Endothelial cell of umbilical vein (primary cell): Measurements from ENCODE around the gene MMUT. TPM values are rescaled to one million over a fixed set of nuclear protein-coding genes. Genes with fewer than 3 reads are reported as not detected.

Experiments used
- BruUV-seq: library from RNA; stranded (reverse); fragments of 400-500 nt; replicated peaks from 2 replicates; lab custom pipeline; 2021; lab: Mats Ljungman, UMichigan
- CTCF ChIA-PET: fragments of 300-600, 350-600 bp; sonication (Branson Sonifier 250); formaldehyde crosslinking; loops from one replicate; lab custom pipeline; 2021; ENCODE audit warnings: antibody characterized with exemption, inconsistent platforms; lab: Charles Lee
- POLR2A ChIA-PET: fragments of 300-600, 350-600 bp; sonication (Branson Sonifier 250); formaldehyde crosslinking; loops from one replicate; lab custom pipeline; 2021; ENCODE audit warnings: antibody characterized with exemption, inconsistent platforms; lab: Charles Lee
- DNase-seq: peaks from one replicate; pipeline ENCODE4 v3.0.0-alpha.2; 2011; ENCODE audit warnings: low read depth, low spot score
- FAIRE-seq: peaks from 2 replicates; lab custom pipeline; 2011; peaks lifted over from hg19 to GRCh38; lab: Jason Lieb, UNC
- H2AFZ ChIP-seq: 2 replicates; pipeline ENCODE4 v1.6.0; 2012; ENCODE audit warnings: low read depth, low read length, control low read depth, inconsistent platforms
- H3K27ac ChIP-seq: 2 replicates; pipeline ENCODE4 v1.5.1; 2011; ENCODE audit warnings: low read depth, mild to moderate bottlenecking, control low read depth, low read length, moderate library complexity; ENCODE audit not compliant: insufficient read depth
- H3K27me3 ChIP-seq, 2 experiments: 2 replicates each; pipeline versions ENCODE4 v1.6.0 to v1.6.1; 2011; ENCODE audit warnings: low read length in 2 of 2, mixed read lengths in 1 of 2; ENCODE audit not compliant: control insufficient read depth in 2 of 2, insufficient read depth in 2 of 2
- H3K36me3 ChIP-seq, 2 experiments: 2 replicates in 1 of 2; 3 replicates in 1 of 2; pipeline ENCODE4 v1.5.1; 2011; ENCODE audit warnings: low read length in 2 of 2, mild to moderate bottlenecking in 1 of 2, moderate library complexity in 1 of 2; ENCODE audit not compliant: control insufficient read depth in 2 of 2, insufficient read depth in 2 of 2; ENCODE audit errors: extremely low read depth in 1 of 2
- H3K4me1 ChIP-seq: 3 replicates; pipeline ENCODE4 v1.5.1; 2011; ENCODE audit warnings: mild to moderate bottlenecking, low read length; ENCODE audit not compliant: control insufficient read depth, insufficient read depth; ENCODE audit errors: extremely low read depth
- H3K4me2 ChIP-seq: 2 replicates; pipeline ENCODE4 v1.6.1; 2011; ENCODE audit warnings: low read length, control low read depth, mixed read lengths; ENCODE audit not compliant: insufficient read depth
- H3K4me3 ChIP-seq, 3 experiments: fragments of 200-600 bp in 1 of 3; sonication (generic), shearing (Covaris generic) in 1 of 3; replicated peaks in 1 of 3; 2 replicates each; pipeline ENCODE4 v1.5.1; 2011 to 2016; ENCODE audit warnings: control low read depth in 3 of 3, low read length in 3 of 3, mild to moderate bottlenecking in 2 of 3, inconsistent platforms in 1 of 3, low read depth in 1 of 3, moderate library complexity in 1 of 3; ENCODE audit not compliant: insufficient read depth in 1 of 3
- H3K79me2 ChIP-seq: 2 replicates; pipeline ENCODE4 v1.6.0; 2012; ENCODE audit warnings: low read length, inconsistent platforms; ENCODE audit not compliant: control insufficient read depth, insufficient read depth
- H3K9ac ChIP-seq: replicated peaks from 2 replicates; pipeline ENCODE3; 2011; ENCODE audit warnings: low read length, control low read depth; ENCODE audit not compliant: insufficient read depth; ENCODE audit errors: extremely low read depth
- H3K9me1 ChIP-seq: replicated peaks from 3 replicates; pipeline ENCODE4 v1.6.0; 2011; ENCODE audit warnings: mild to moderate bottlenecking, low read length; ENCODE audit not compliant: control insufficient read depth, insufficient read depth; ENCODE audit errors: extremely low read depth
- H3K9me3 ChIP-seq: replicated peaks from 2 replicates; pipeline ENCODE4 v1.5.1; 2012; ENCODE audit warnings: low read length, inconsistent platforms; ENCODE audit not compliant: control insufficient read depth, insufficient read depth
- H4K20me1 ChIP-seq: replicated peaks from 2 replicates; pipeline ENCODE3; 2011; ENCODE audit warnings: mild to moderate bottlenecking, low read length; ENCODE audit not compliant: control insufficient read depth, insufficient read depth; ENCODE audit errors: extremely low read depth
- EZH2 ChIP-seq: IDR thresholded peaks from 2 replicates; pipeline ENCODE4 v1.6.1; 2012; ENCODE audit warnings: borderline replicate concordance, low read depth, mild to moderate bottlenecking, moderate library complexity, low read length, inconsistent platforms; ENCODE audit not compliant: severe bottlenecking
- FOS ChIP-seq: IDR thresholded peaks from 2 replicates; pipeline ENCODE4 v1.6.1; 2011; ENCODE audit warnings: mild to moderate bottlenecking, low read length, moderate library complexity, borderline replicate concordance; ENCODE audit not compliant: insufficient read depth
- GATA2 ChIP-seq: IDR thresholded peaks from 2 replicates; pipeline ENCODE4 v1.7.0; 2011; ENCODE audit warnings: low read depth, mild to moderate bottlenecking, moderate library complexity, mixed read lengths, low read length; ENCODE audit not compliant: insufficient read length, insufficient read depth
- JUN ChIP-seq: IDR thresholded peaks from 2 replicates; pipeline ENCODE4 v1.6.1; 2011; ENCODE audit warnings: borderline replicate concordance, low read depth; ENCODE audit not compliant: insufficient read length, insufficient read depth
- MYC ChIP-seq: IDR thresholded peaks from one replicate; pipeline ENCODE4 v1.6.1; 2011; ENCODE audit warnings: mild to moderate bottlenecking, low read depth, low read length
- POLR2A ChIP-seq: IDR thresholded peaks from 2 replicates; pipeline ENCODE4 v1.6.1; 2012; ENCODE audit warnings: low read depth, mild to moderate bottlenecking, control low read depth, low read length
- POLR2AphosphoS5 ChIP-seq: IDR thresholded peaks from 2 replicates; pipeline ENCODE4 v1.6.1; 2012; ENCODE audit warnings: low read depth, mild to moderate bottlenecking, control low read depth, low read length, moderate library complexity; ENCODE audit not compliant: insufficient read depth
- dilution Hi-C: fragments of 300-500 bp; cut with MboI; formaldehyde crosslinking; loops from one replicate; pipeline ENCODE4 v1.15.0; 2019; ENCODE audit warnings: low sequenced_read_pairs; ENCODE audit not compliant: extremely low pct_ligation_motif_present
- intact Hi-C: fragments of 100-400 bp; cut with micrococcal nuclease; formaldehyde crosslinking; loops from one replicate; pipeline ENCODE4 v1.10.0; 2022
- polyA plus RNA-seq, 4 experiments: library from polyadenylated mRNA; depleted of rRNA in 3 of 4; stranded (reverse) in 3 of 4; unstranded in 1 of 4; fragments of >200 nt; gene quantifications; 2 replicates each; pipeline versions ENCODE4 v1.2.1 to v1.2.3, GENCODE V29; 2011 to 2012; ENCODE audit warnings: missing spikeins in 1 of 4
- total RNA-seq: library from RNA; stranded (reverse); gene quantifications from 2 replicates; pipeline ENCODE4 v1.2.3, GENCODE V29; 2021
- TF ChIP-seq, protein P1 (sequence below): IDR thresholded peaks from 2 replicates; pipeline ENCODE4 v1.6.1; 2011; ENCODE audit not compliant: insufficient read depth, insufficient read length
- TF ChIP-seq, protein P2 (sequence below), 2 donors: IDR thresholded peaks; 1 replicate in 1 of 2; 2 replicates in 1 of 2; pipeline ENCODE4 v1.5.1; 2011; ENCODE audit warnings: low read length in 2 of 2, mild to moderate bottlenecking in 2 of 2, moderate library complexity in 2 of 2, control low read depth in 1 of 2, inconsistent platforms in 1 of 2, low read depth in 1 of 2; ENCODE audit not compliant: insufficient read depth in 1 of 2; ENCODE audit errors: extremely low read depth in 1 of 2

The MMUT gene
- total and polyA plus RNA-seq, 2 donors (not counting 3 experiments of a cell fraction or from before 2014, with no cell fraction given): 7.8 to 15.7 TPM

DNA sequence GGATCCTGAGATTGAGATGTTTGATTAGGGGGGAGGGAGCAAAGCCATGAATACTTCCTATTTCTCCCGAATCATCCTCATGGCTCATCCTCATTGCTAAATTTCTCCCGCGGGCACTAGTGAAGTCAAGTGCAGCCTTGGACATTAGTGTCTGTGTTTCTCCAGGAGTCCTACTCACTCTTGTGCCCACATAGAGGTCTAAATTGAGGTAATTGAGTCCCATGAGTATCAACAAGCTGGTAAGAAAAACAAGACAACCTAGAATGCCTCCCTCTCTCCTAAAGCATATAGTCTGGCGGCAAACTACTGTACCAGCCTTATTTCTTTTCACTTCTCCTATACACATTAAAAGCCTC lies 537 bp upstream of the MMUT start:
- H3K4me3 ChIP-seq: peak overlapping the region; percentile 66 to 96 (median 92)
- H3K36me3 ChIP-seq: no peaks in the 10 kb centered on the region
- BruUV-seq: TSS peak; percentile 79
- no peak for TF ChIP-seq GATA2
- TF ChIP-seq, protein P1, sequence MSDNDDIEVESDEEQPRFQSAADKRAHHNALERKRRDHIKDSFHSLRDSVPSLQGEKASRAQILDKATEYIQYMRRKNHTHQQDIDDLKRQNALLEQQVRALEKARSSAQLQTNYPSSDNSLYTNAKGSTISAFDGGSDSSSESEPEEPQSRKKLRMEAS: no peak
- TF ChIP-seq POLR2A: no peak
- TF ChIP-seq MYC: no peak
- no peak for TF ChIP-seq EZH2
- no peak for TF ChIP-seq JUN
- no peak for TF ChIP-seq FOS
- TF ChIP-seq POLR2AphosphoS5: no peak
- TF ChIP-seq, protein P2, sequence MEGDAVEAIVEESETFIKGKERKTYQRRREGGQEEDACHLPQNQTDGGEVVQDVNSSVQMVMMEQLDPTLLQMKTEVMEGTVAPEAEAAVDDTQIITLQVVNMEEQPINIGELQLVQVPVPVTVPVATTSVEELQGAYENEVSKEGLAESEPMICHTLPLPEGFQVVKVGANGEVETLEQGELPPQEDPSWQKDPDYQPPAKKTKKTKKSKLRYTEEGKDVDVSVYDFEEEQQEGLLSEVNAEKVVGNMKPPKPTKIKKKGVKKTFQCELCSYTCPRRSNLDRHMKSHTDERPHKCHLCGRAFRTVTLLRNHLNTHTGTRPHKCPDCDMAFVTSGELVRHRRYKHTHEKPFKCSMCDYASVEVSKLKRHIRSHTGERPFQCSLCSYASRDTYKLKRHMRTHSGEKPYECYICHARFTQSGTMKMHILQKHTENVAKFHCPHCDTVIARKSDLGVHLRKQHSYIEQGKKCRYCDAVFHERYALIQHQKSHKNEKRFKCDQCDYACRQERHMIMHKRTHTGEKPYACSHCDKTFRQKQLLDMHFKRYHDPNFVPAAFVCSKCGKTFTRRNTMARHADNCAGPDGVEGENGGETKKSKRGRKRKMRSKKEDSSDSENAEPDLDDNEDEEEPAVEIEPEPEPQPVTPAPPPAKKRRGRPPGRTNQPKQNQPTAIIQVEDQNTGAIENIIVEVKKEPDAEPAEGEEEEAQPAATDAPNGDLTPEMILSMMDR (IDR thresholded peaks at IDR 0.05; ENCODE audit: extremely low read depth in 1 of 2, insufficient read depth in 1 of 2, low read depth in 1 of 2, low read length in 2 of 2): no peak
- H3K9ac ChIP-seq: peak overlapping the region; percentile 77
- DNase-seq: no peak
- no peak for FAIRE-seq
- H3K9me3 ChIP-seq: no peaks in the 10 kb centered on the region
- peaks cover 19% of the 10 kb centered on the region for H3K4me1 ChIP-seq
- H2AFZ ChIP-seq: peak overlapping the region; percentile 96
- peak overlapping the region; percentile 96 for H3K4me2 ChIP-seq
- intact Hi-C loops (loop anchor here (1.0 kb wide), 2 partner anchors 69 to 144 kb away; no protein-coding TSS in a partner anchor), dilution Hi-C loops (no loop called here)
- ChIA-PET CTCF (no interaction called here), POLR2A (no interaction called here)
- peak overlapping the region; percentile 68 for H3K27ac ChIP-seq
- H3K9me1 ChIP-seq: no peaks in the 10 kb centered on the region
- H4K20me1 ChIP-seq: no peaks in the 10 kb centered on the region
- H3K79me2 ChIP-seq: peaks cover 21% of the 10 kb centered on the region
- no peaks in the 10 kb centered on the region for H3K27me3 ChIP-seq
